ENCODE data around the gene USP40.
A peak's percentile ranks its signal among the peaks of the same experiment; 100 is the strongest.

Gene USP40

DNA sequence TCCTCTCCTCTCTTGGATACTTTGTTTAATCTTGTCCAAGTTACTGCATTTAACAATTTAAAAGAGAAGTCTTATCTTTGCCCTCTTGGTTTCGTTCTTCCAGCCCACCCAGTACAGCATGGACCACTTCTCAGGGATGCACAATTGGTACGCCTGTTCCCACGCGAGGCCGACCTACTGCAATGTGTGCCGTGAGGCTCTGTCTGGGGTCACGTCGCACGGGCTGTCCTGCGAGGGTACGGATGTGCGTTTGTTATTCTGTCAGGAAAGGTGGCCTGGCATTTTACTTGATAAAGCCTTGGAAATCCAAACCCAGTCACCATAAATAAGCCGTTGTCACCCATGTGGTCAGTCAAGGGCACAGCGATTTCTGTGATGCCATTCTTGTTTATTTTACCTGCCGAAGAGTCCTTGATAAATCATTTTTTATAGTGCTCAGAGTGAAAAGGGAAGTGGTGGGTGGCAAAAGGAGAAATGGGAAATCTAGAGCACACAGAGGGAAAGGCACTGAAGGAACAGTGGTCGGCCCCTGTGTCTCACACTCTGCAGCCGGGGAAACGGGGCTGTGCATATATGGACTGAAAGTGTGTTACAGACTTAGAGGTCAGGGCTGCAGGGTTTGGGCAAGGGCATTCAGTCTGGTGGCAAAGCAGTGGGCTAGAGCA is 131.8 kb downstream of the USP40 start:
- in situ Hi-C loops (cut with HindIII; ENCODE audit: low sequenced_read_pairs) = no loop called here
- TF ChIP-seq, protein P1, sequence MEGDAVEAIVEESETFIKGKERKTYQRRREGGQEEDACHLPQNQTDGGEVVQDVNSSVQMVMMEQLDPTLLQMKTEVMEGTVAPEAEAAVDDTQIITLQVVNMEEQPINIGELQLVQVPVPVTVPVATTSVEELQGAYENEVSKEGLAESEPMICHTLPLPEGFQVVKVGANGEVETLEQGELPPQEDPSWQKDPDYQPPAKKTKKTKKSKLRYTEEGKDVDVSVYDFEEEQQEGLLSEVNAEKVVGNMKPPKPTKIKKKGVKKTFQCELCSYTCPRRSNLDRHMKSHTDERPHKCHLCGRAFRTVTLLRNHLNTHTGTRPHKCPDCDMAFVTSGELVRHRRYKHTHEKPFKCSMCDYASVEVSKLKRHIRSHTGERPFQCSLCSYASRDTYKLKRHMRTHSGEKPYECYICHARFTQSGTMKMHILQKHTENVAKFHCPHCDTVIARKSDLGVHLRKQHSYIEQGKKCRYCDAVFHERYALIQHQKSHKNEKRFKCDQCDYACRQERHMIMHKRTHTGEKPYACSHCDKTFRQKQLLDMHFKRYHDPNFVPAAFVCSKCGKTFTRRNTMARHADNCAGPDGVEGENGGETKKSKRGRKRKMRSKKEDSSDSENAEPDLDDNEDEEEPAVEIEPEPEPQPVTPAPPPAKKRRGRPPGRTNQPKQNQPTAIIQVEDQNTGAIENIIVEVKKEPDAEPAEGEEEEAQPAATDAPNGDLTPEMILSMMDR (IDR thresholded peaks at IDR 0.05; ENCODE audit: low read depth, low read length) = no peak
- DNase-seq (ENCODE audit: low read depth, low spot score) = no peak
- H3K4me3 ChIP-seq (ENCODE audit: low read depth, low read length) = no peak overlapping the region

DNA sequence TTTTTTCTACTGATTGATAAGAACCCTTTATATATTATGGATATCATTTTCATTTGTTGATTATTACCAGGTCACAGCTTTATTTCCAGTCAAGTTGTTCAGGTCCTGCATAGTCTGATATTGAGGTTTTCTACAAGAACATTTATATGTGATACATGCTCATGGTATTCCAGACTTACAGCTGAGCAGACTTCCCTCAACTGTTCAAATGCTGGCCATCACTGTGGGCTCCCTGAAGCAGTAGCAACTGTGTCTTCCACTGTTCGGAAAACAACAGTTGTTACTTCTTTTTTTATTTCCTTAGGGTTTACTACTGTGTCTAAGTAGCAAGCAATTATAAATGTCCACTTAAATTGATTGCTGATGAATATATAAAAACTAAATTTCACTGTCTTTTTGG is 132.8 kb downstream of the USP40 start:
- in situ Hi-C loops (cut with HindIII; ENCODE audit: low sequenced_read_pairs) = no loop called here
- no peak overlapping the region for H3K4me3 ChIP-seq (ENCODE audit: low read depth, low read length)
- TF ChIP-seq, protein P1 (IDR thresholded peaks at IDR 0.05; ENCODE audit: low read depth, low read length) = no peak
- DNase-seq (ENCODE audit: low read depth, low spot score) = peak; percentile 28

DNA sequence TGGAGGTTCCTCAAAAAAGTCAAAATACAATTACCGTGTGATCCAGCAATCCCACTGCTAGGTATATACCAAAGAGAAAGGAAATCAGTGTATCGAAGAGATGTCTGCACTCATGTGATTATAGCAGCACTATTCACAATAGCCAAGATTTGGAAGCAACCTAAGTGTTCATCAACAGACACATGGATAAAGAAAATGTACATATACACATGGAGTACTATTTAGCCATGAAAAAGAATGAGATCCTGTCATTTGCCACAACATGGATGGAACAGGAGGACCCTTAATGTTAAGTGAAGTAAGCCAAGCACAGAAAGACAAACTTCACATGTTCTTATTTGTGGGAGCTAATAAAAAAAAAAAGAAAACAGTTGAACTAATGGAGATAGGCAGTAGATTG is 133.6 kb downstream of the USP40 start:
- no peak for DNase-seq (ENCODE audit: low read depth, low spot score)
- TF ChIP-seq, protein P1 (IDR thresholded peaks at IDR 0.05; ENCODE audit: low read depth, low read length) = no peak
- H3K4me3 ChIP-seq (ENCODE audit: low read depth, low read length) = no peak overlapping the region
- in situ Hi-C loops (cut with HindIII; ENCODE audit: low sequenced_read_pairs) = no loop called here

DNA sequence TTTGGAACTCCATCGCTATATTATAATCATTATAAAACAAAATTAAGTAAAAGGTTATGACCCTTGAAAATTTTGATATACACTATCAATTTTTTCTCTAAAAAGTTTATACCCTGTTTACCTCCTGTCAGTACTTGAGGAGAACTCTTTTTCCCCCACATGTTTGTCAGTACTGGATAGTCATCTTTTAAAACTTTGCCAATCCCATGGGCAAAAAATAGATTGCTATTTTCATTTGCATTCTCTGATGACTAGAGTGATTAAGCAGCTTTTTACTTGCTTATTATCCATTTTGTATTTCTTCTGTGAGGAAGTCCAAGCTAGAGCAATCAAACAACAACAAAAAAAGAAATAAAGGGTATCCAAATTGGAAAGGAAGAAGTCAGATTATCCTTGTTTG is 135.9 kb downstream of the USP40 start:
- DNase-seq (ENCODE audit: low read depth, low spot score) = no peak
- TF ChIP-seq, protein P1 (IDR thresholded peaks at IDR 0.05; ENCODE audit: low read depth, low read length) = no peak
- in situ Hi-C loops (cut with HindIII; ENCODE audit: low sequenced_read_pairs) = no loop called here
- H3K4me3 ChIP-seq (ENCODE audit: low read depth, low read length) = no peak overlapping the region

DNA sequence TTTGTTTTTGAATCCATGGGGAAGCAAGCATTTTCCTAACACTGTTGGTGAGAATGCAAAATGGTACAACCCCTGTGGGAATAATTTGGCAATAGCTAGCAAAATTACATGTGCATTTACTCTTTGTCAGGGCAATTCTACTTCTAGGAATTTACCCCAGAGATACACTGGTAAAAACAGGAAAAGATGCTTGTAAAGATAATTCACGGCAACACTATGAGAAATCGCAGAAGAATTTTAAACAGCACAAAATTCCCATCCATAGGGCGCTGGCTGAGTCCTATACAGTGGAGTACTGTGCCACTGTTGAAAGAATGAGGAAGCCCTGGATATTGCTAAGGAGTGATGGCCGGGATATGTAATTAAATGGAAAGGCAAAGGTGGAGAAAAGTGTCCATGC is 136.5 kb downstream of the USP40 start:
- no peak for DNase-seq (ENCODE audit: low read depth, low spot score)
- in situ Hi-C loops (cut with HindIII; ENCODE audit: low sequenced_read_pairs) = no loop called here
- no peak overlapping the region for H3K4me3 ChIP-seq (ENCODE audit: low read depth, low read length)
- TF ChIP-seq, protein P1 (IDR thresholded peaks at IDR 0.05; ENCODE audit: low read depth, low read length) = no peak

DNA sequence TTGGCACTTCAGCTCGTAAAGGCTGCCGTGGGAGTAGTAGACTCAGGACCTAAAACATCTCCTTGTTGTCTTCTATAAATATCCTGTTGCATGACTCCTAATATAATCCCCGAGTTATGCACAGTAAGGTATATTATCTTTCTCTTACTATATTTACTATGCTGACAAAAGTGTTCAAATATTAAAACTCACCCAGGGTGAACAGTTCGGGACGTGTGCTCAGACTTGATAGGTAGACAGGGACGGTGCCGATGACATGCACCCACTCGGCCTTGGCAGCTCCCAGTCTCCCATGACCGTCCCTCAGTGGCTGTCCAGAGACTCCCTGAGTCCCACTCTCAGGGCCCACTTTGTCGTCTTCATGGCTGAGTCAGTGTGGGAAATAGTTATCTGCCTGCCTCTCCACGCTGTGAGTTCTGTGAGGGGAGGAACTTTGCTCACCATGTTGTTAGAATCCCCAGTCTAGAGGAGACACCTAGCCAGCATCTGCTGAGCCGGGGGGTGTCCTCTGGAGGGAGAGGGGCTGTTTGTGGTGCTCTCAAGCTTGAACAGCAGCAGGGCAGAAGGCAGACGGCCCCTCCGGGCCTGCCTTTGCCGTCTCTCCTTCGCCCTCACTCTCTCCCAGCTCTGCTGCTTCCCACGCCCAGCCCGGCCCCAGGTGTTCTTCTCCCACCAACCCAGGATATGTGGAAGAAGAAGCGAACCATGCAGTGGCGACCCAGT is 137.2 kb downstream of the USP40 start:
- TF ChIP-seq, protein P1 (IDR thresholded peaks at IDR 0.05; ENCODE audit: low read depth, low read length) = no peak
- DNase-seq (ENCODE audit: low read depth, low spot score) = no peak
- in situ Hi-C loops (cut with HindIII; ENCODE audit: low sequenced_read_pairs) = no loop called here
- H3K4me3 ChIP-seq (ENCODE audit: low read depth, low read length) = no peak overlapping the region
